Thyroid gland (tissue), 4 donors: ENCODE data around the gene USP48.

ENCODE experiments used
- POLR2A ChIP-seq, 2 donors: fragments of 450-650 bp; IDR thresholded peaks; one replicate each; pipeline ENCODE4 v1.6.1; 2017; ENCODE audit warnings: antibody characterized with exemption in 2 of 2, mild to moderate bottlenecking in 2 of 2, moderate library complexity in 1 of 2
- TF ChIP-seq, protein P1 (sequence below), 6 experiments: fragments of 200-600 bp in 3 of 6; fragments of 450-650 bp in 3 of 6; sonication (generic) in 3 of 6; IDR thresholded peaks; one replicate each; pipeline ENCODE4 v1.5.1; 2016 to 2019; ENCODE audit warnings: antibody characterized with exemption in 6 of 6, mild to moderate bottlenecking in 2 of 6, inconsistent platforms in 1 of 6, moderate library complexity in 1 of 6

- TF ChIP-seq POLR2A (IDR thresholded peaks at IDR 0.05): no peak
- TF ChIP-seq, protein P1, sequence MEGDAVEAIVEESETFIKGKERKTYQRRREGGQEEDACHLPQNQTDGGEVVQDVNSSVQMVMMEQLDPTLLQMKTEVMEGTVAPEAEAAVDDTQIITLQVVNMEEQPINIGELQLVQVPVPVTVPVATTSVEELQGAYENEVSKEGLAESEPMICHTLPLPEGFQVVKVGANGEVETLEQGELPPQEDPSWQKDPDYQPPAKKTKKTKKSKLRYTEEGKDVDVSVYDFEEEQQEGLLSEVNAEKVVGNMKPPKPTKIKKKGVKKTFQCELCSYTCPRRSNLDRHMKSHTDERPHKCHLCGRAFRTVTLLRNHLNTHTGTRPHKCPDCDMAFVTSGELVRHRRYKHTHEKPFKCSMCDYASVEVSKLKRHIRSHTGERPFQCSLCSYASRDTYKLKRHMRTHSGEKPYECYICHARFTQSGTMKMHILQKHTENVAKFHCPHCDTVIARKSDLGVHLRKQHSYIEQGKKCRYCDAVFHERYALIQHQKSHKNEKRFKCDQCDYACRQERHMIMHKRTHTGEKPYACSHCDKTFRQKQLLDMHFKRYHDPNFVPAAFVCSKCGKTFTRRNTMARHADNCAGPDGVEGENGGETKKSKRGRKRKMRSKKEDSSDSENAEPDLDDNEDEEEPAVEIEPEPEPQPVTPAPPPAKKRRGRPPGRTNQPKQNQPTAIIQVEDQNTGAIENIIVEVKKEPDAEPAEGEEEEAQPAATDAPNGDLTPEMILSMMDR (IDR thresholded peaks at IDR 0.05): no peak
These were observed 153.0 kb downstream of the USP48 start for GRCh38 chr1:21629971-21630370.
